NCI-H2227 (cell line): ENCODE measurements around the gene GPR37L1.
A peak's percentile ranks its signal among the peaks of the same experiment; 100 is the strongest.

ENCODE experiments used
- DNase-seq: peaks from one replicate; lab custom pipeline; 2025; ENCODE audit not compliant: unreplicated experiment; lab: John Stamatoyannopoulos, UW

GPR37L1 gene

GRCh38 chr1:202154148-202154765 is 31.5 kb downstream of the GPR37L1 start:
- no peak for DNase-seq

- peak; percentile 44 for DNase-seq
Measured at GRCh38 chr1:202154766-202155477, 32.2 kb downstream of the GPR37L1 start.

GRCh38 chr1:202155478-202156021 is 32.8 kb downstream of the GPR37L1 start:
- DNase-seq = peak; percentile 36

GRCh38 chr1:202156590-202156989 is 33.9 kb downstream of the GPR37L1 start:
- no peak for DNase-seq

GRCh38 chr1:202157945-202158344 is 35.2 kb downstream of the GPR37L1 start:
- no peak for DNase-seq

DNA sequence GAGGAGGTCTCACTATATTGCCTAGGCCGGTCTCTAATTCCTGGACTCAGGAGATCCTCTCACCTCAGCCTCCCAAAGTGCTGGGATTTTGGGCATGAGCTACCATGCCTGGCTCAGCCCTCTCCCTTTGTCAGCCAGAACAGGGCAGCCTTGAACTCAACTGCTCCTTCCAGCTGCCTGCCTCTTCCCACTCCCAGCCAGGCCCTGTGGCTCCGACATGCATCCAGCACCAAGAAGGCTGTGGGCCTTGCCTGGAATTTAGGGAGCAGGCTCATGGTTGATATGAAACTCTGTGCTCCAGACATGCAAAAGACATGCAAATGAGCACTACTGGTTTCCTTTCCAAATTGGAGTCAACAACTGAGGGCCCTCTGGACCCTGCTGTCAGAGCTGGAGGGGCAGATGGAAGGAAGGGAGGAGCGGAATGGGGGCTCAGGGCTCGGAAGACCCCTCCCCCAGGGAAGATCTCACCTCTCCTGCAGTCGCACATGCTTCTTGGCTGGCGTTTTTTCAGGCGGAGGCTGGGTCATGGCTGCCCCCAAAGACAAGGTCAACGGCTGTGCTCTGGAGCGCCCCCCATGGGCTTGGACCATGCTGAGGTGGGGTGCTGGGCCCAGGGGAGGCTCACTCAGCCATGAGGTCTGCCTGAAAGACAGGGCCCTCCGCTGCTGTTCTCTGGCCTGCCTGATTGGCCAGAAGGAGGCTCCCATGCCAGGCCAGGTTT is 36.3 kb downstream of the GPR37L1 start:
- no peak for DNase-seq

DNA sequence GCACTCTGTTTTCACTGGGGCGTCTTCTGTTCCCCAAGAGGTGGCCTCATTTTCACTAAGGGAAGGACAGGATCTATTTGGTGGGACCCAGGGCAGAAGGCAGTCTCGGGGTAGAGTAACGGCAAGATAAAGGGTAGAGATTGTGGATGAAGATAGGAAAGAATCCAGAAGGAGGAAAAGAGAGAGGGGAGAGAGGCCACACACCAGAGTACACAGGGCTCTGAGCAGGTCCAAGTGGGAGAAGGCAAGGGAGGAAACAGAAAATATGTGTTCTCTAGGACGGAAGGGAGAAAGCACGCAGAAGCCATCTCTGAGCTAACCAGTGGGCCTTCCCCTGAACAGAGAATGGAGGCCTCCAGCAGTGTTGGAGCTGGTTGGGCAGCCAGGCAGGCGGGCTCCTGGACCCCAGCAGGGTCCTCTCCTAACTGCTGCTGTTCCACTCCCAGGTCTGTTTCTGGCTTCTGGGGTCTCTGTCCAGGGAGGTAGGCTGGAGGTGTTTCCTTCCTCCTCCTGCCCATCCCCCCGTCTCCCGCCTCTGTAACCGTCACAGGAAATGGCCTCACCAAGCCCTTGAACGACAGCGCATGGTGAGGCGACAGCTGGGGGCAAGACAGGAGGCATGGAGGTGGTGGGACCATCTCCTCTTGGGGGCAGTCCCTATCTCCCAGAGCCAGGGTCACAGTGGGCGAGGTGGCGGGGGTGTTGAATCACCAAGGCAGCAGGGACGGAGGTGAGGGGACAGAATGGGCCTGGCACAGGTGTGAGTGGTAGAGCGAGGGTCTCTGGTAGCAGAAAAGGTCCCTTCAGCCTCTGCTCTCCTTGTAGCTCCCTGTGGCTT is 37.0 kb downstream of the GPR37L1 start:
- no peak for DNase-seq

DNA sequence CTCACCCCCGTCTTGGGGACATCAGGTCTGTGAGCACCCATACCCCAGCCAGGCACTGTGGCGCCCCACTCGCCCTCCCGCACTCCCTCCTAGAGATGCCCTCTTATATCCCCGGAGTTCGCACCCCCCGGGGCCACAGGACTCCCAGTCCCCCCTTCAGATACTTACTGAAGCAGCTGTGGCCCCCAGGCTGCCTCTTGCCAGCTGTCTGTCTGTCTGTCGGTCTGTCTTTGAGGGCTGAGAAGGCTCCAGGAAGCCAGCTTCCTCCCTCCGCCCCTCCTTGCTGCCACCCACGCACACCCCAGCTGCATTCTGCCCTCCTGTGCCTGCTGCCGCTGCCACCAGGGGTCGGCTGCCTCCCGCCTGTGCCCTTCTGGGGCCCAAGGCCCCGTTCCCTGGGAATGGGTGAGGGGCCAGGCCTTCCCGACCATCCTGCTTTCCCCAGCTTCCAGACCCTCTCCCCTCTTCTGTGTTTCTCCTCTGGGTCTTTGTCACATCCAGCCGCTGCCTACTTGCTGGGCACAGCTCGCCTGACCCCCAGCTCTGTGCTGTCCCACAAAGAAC is 37.7 kb downstream of the GPR37L1 start, which contains the start of gene PTPN7:
Gene PTPN7, minus strand, starts transcription at position 226 of the 564 bp plus-strand sequence. CDS start 1,200 bp downstream, outside the sequence.
- DNase-seq = no peak

DNA sequence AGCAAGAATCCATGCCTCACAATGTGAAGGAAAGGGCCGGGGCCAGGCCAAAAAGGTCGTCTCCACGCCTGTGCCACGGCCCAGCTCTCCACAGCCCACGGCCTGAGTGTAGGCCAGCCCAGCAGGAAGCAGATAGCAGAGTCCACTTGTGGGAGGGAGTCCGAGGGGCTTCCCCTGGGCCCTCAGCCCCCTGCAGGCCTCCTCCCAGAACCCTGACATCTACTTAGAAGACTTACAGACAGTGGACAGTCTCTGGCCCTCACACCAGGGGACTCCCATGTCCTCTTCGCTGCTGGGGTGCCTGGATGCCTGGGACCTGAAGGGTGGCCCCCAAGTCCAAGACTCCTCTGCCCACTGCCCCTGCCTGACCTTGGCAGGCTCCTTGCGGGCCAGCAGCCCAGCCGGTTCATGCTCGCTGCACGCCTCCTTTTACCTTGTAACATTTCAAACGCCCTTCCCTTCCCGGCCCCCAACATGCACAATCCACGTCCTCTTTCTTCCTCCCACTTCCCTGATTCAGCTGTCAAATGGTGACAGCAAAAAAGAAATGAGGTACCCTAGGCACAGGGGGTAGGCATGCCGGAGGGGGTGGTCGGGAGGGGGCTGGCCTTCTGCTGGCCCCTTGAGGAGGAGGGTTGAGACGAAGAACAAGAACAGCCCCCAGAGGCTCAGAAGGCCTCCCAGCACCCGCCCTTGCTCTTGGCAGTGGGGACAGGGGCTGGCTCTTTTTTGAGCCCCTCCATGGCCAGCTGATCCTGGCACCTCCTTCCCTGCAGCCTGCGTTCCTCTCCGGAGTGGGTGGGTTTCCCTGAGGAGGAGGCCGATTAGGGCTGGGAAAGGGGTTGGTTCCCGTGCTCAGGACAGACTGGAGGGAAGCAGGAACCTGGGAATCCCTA is 38.7 kb downstream of the GPR37L1 start:
- DNase-seq = no peak

GRCh38 chr1:202162047-202162417 is 39.3 kb downstream of the GPR37L1 start:
- DNase-seq = no peak

DNA sequence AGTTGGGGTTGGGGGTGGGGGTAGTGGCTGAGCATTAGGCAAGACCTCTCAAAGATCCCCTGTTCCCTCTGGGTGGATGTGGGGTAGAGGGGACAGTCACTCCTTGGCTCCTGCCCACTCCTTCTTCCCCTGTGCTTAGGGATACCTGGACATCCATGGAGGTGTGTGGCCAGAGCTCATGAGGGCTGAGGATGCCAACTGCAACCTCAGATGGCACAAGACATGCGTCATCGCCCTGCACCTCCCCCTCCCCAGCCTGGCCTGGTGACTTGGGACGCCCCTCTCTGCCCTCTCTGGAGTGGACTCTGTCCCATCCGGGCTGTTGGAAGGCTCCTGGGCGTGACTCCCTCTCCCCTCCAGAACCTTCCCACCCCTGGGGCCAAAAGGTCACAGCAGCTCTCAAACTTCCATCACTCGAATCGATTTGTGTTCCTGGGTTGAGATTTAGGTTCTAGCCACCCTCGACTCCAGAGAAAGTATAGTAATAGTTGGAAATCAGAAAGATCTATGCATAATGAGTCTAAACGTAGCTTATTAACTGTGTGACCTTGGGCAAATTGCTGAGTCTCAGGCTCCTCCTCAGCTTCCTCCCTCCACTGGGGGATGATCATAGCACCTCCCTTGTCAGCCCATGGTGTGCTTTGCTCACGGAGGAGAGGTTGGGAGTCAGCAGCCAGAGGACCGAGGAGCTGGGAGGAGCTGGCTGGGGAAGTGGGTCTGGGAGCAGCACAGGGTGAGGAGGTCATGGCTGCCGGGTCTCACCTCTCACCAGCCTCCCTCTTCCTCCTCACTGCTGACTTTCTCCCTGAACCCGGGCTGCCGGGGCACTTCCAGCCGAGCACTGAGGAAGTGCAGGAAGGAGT is 39.9 kb downstream of the GPR37L1 start:
- DNase-seq = no peak

GRCh38 chr1:202163281-202164270 is 40.9 kb downstream of the GPR37L1 start:
- DNase-seq = no peak

- DNase-seq = no peak
Measured at GRCh38 chr1:202164271-202165037, 41.7 kb downstream of the GPR37L1 start.

DNA sequence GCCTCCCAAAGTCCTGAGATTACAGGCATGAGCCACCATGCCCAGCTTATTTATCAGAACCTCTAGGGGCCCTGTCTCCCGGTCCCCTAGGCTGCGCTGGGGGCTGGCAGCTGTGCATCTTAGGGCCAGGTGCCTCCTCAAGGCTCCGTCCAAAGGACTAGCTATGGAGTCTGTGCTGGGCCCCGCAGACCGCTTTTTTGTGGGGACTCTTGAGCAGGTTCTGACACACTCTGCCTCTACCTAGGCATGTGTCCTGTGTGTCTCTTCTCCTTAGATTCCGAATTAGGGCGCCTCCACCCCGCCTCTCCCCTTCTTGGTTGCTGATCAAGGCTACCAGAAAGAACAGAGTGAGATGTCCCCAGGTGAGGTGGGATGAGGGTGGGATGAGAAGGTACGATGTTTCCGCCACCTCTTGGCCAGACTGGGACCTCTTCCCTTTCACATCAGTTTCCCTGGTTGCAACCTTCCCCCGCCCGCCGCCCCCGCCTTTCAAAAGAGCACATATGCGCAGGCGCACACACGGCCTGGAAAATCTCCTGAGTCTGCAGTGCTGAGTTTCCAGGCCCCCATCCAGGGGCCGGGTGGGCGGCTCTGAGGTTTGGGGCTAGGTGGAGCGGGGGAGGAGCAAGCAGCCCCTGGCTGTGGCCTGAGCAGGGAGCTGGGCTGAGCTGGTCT is 42.7 kb downstream of the GPR37L1 start:
- no peak for DNase-seq

GRCh38 chr1:202165942-202166843 is 43.5 kb downstream of the GPR37L1 start:
- no peak for DNase-seq
